ES-I3 (cell line): ENCODE results near the gene LILRB2.
"Not testable (repeated sequence)": the region's sequence is repeated elsewhere in the genome, so short reads cannot be mapped to it uniquely, and the experiment has no call there.

ENCODE experiments used
- H3K36me3 ChIP-seq: 2 replicates; pipeline ENCODE4 v1.6.1; 2013; ENCODE audit warnings: mild to moderate bottlenecking, low read length, control low read depth, moderate library complexity; ENCODE audit not compliant: insufficient read depth
- H3K4me1 ChIP-seq: 2 replicates; pipeline ENCODE4 v1.6.1; 2013; ENCODE audit warnings: mild to moderate bottlenecking, control low read depth, low read length; ENCODE audit not compliant: insufficient read depth
- H3K9ac ChIP-seq: 2 replicates; pipeline ENCODE4 v1.6.1; 2013; ENCODE audit warnings: low read depth, mild to moderate bottlenecking, low read length, moderate library complexity
- H3K9me3 ChIP-seq: 2 replicates; pipeline ENCODE4 v1.6.1; 2013; ENCODE audit warnings: mild to moderate bottlenecking, low read length, moderate library complexity; ENCODE audit not compliant: control insufficient read depth, insufficient read depth

Gene LILRB2

DNA sequence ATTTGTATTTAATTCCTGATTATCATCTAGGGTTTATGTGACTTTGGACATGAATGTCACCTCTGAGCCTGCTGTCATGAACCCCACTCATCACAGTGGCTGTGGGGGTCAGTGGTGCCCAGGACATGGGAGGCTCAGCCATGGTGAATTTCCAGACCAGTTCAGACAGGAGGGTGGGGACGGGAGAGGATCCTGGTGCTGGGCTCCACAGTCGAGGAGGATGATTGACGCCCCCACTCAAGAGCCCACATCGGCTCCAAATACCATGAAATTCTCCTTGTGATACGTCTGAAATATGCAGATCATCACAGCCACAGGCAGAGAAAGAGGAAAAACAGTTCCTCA, 57.0 kb downstream of the LILRB2 start:
- H3K36me3 ChIP-seq, H3K9ac ChIP-seq, H3K9me3 ChIP-seq, H3K4me1 ChIP-seq: not testable (repeated sequence)
